Progenitor cell of endocrine pancreas (in vitro differentiated cells): ENCODE data around the gene HTR1D. TPM values are rescaled to one million over a fixed set of nuclear protein-coding genes. Genes with fewer than 3 reads are reported as not detected.
"Not testable (repeated sequence)": the region's sequence is repeated elsewhere in the genome, so short reads cannot be mapped to it uniquely, and the experiment has no call there.

Experiments used
- DNase-seq: peaks from one replicate; pipeline ENCODE4 v3.0.0; 2021; ENCODE audit warnings: low spot score; ENCODE audit not compliant: unreplicated experiment
- H3K27ac Mint-ChIP-seq: 2 replicates; pipeline ENCODE4 v1.8.0; 2021; ENCODE audit warnings: mild to moderate bottlenecking, moderate library complexity, mixed read lengths
- H3K27me3 Mint-ChIP-seq: 2 replicates; pipeline ENCODE4 v1.8.0; 2021; ENCODE audit warnings: mixed read lengths
- H3K36me3 Mint-ChIP-seq: 2 replicates; pipeline ENCODE4 v1.8.0; 2022; ENCODE audit warnings: mixed read lengths; ENCODE audit not compliant: insufficient read depth
- H3K4me1 Mint-ChIP-seq: 2 replicates; pipeline ENCODE4 v1.8.0; 2021; ENCODE audit warnings: low read depth, mixed read lengths
- H3K4me3 Mint-ChIP-seq: 2 replicates; pipeline ENCODE4 v1.8.0; 2021; ENCODE audit warnings: low read depth, mild to moderate bottlenecking, moderate library complexity, mixed read lengths
- H3K9me3 Mint-ChIP-seq: 2 replicates; pipeline ENCODE4 v1.8.0; 2021; ENCODE audit warnings: low read depth, mixed read lengths
- total RNA-seq: library from RNA; stranded (reverse); gene quantifications from 2 replicates; pipeline ENCODE4 v1.2.1, GENCODE V29; 2021
- TF ChIP-seq, protein P1 (sequence below): fragments of 200-600 bp; sonication (generic); IDR thresholded peaks from one replicate; pipeline ENCODE4 v1.5.0; 2021; ENCODE audit warnings: antibody characterized with exemption, mild to moderate bottlenecking; ENCODE audit not compliant: unreplicated experiment

The HTR1D gene
- total RNA-seq, 1 donor from 2014 or later = 0.31 TPM

- H3K27ac Mint-ChIP-seq = no peak overlapping the region
- TF ChIP-seq, protein P1, sequence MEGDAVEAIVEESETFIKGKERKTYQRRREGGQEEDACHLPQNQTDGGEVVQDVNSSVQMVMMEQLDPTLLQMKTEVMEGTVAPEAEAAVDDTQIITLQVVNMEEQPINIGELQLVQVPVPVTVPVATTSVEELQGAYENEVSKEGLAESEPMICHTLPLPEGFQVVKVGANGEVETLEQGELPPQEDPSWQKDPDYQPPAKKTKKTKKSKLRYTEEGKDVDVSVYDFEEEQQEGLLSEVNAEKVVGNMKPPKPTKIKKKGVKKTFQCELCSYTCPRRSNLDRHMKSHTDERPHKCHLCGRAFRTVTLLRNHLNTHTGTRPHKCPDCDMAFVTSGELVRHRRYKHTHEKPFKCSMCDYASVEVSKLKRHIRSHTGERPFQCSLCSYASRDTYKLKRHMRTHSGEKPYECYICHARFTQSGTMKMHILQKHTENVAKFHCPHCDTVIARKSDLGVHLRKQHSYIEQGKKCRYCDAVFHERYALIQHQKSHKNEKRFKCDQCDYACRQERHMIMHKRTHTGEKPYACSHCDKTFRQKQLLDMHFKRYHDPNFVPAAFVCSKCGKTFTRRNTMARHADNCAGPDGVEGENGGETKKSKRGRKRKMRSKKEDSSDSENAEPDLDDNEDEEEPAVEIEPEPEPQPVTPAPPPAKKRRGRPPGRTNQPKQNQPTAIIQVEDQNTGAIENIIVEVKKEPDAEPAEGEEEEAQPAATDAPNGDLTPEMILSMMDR = no peak
- no peaks in the 10 kb centered on the region for H3K4me1 Mint-ChIP-seq
- H3K9me3 Mint-ChIP-seq = no peaks in the 10 kb centered on the region
- H3K36me3 Mint-ChIP-seq = no peaks in the 10 kb centered on the region
- DNase-seq = no peak
- H3K4me3 Mint-ChIP-seq = no peak overlapping the region
- H3K27me3 Mint-ChIP-seq = peaks cover 12% of the 10 kb centered on the region
Observed at GRCh38 chr1:23208527-23208926, 8.8 kb downstream of the HTR1D start.

- not testable (repeated sequence) for H3K27ac Mint-ChIP-seq, H3K4me3 Mint-ChIP-seq, H3K9me3 Mint-ChIP-seq, H3K36me3 Mint-ChIP-seq, H3K4me1 Mint-ChIP-seq, DNase-seq
- peaks cover 10% of the 10 kb centered on the region for H3K27me3 Mint-ChIP-seq
Observed at GRCh38 chr1:23207733-23208132, 9.6 kb downstream of the HTR1D start.

DNA sequence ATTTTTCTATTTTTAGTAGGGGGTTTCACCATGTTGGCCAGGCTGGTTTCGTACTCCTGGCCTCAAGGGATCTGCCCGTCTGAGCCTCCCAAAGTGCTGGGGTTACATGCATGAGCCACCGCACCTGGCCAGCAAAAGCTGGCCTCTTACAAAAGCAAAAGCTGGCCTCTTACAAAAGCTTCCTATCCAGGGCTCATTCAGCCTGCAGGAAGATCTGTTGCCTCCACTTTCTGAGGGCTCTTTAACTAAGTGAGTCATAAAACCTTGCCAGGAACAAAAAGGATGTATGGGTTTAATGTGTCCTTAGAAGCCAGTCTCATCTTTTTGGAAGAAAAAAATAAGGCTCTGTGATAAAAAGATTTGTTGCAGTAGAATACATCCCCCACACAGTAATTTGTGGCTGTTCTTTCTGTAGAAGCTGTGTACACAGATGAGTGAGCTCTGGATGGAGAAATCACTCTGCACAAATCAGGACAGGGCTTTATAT is 15.0 kb downstream of the HTR1D start:
- TF ChIP-seq, protein P1 = no peak
- DNase-seq = no peak
- Mint-ChIP-seq H3K4me3 (no peak overlapping the region), H3K27ac (no peak overlapping the region), H3K9me3 (no peaks in the 10 kb centered on the region), H3K27me3 (no peaks in the 10 kb centered on the region), H3K4me1 (no peaks in the 10 kb centered on the region), H3K36me3 (no peaks in the 10 kb centered on the region)

- H3K4me3 Mint-ChIP-seq = no peak overlapping the region
- no peaks in the 10 kb centered on the region for H3K4me1 Mint-ChIP-seq
- H3K27me3 Mint-ChIP-seq = no peaks in the 10 kb centered on the region
- no peaks in the 10 kb centered on the region for H3K9me3 Mint-ChIP-seq
- TF ChIP-seq, protein P1 = no peak
- DNase-seq = no peak
- H3K27ac Mint-ChIP-seq = no peak overlapping the region
- H3K36me3 Mint-ChIP-seq = no peaks in the 10 kb centered on the region
Observed at GRCh38 chr1:23200883-23201282, 16.4 kb downstream of the HTR1D start.

GRCh38 chr1:23198373-23198772 is 18.9 kb downstream of the HTR1D start:
- Mint-ChIP-seq H3K9me3 (no peaks in the 10 kb centered on the region), H3K4me1 (no peaks in the 10 kb centered on the region), H3K36me3 (no peaks in the 10 kb centered on the region), H3K4me3 (no peak overlapping the region), H3K27ac (no peak overlapping the region), H3K27me3 (no peaks in the 10 kb centered on the region)
- TF ChIP-seq, protein P1 = no peak
- no peak for DNase-seq

GRCh38 chr1:23196627-23197328 is 20.5 kb downstream of the HTR1D start:
- no peaks in the 10 kb centered on the region for H3K36me3 Mint-ChIP-seq
- no peaks in the 10 kb centered on the region for H3K27me3 Mint-ChIP-seq
- peak overlapping the region; percentile 56 for H3K27ac Mint-ChIP-seq
- TF ChIP-seq, protein P1 = no peak
- no peaks in the 10 kb centered on the region for H3K9me3 Mint-ChIP-seq
- no peak overlapping the region for H3K4me3 Mint-ChIP-seq
- no peak for DNase-seq
- H3K4me1 Mint-ChIP-seq = no peaks in the 10 kb centered on the region
